GM12864 (cell line): ENCODE measurements around the gene RSRC2.

Experiments used
- DNase-seq: peaks from one replicate; pipeline ENCODE4 v3.0.0-alpha.2; 2011; ENCODE audit warnings: low read depth
- H3K4me3 ChIP-seq: 2 replicates; pipeline ENCODE4 v1.5.1; 2011; ENCODE audit warnings: mild to moderate bottlenecking, low read depth, low read length, control low read depth
- CTCF ChIP-seq: IDR thresholded peaks from 2 replicates; pipeline ENCODE4 v1.5.1; 2011; ENCODE audit warnings: low read depth, mild to moderate bottlenecking, moderate library complexity, low read length, control low read depth, inconsistent platforms; ENCODE audit errors: missing control alignments

Gene RSRC2

GRCh38 chr12:122558745-122559641 is 32.3 kb upstream of the RSRC2 start:
- no peak for TF ChIP-seq CTCF
- no peak overlapping the region for H3K4me3 ChIP-seq
- DNase-seq: no peak

GRCh38 chr12:122547330-122547729 is 20.6 kb upstream of the RSRC2 start:
- no peak for DNase-seq
- no peak for TF ChIP-seq CTCF
- H3K4me3 ChIP-seq: no peak overlapping the region

- DNase-seq: no peak
- no peak overlapping the region for H3K4me3 ChIP-seq
- TF ChIP-seq CTCF: no peak
Observed at GRCh38 chr12:122545855-122546254, 19.1 kb upstream of the RSRC2 start.

GRCh38 chr12:122544537-122544936 is 17.8 kb upstream of the RSRC2 start:
- H3K4me3 ChIP-seq: no peak overlapping the region
- DNase-seq: no peak
- TF ChIP-seq CTCF: no peak

- DNase-seq: no peak
- no peak for TF ChIP-seq CTCF
- no peak overlapping the region for H3K4me3 ChIP-seq
Observed at GRCh38 chr12:122538496-122538895, 11.8 kb upstream of the RSRC2 start.

GRCh38 chr12:122537021-122537420 is 10.3 kb upstream of the RSRC2 start:
- no peak for DNase-seq
- no peak for TF ChIP-seq CTCF
- no peak overlapping the region for H3K4me3 ChIP-seq

- H3K4me3 ChIP-seq: no peak overlapping the region
- DNase-seq: no peak
- TF ChIP-seq CTCF: no peak
Observed at GRCh38 chr12:122533856-122534255, 7.1 kb upstream of the RSRC2 start.
